HEK293 (cell line): ENCODE results near the gene NDUFV1.
A peak's percentile ranks its signal among the peaks of the same experiment; 100 is the strongest.

Experiments
- GFI1B ChIP-seq: fragments of 450-650 bp; formaldehyde crosslinking; IDR thresholded peaks from 2 replicates; pipeline ENCODE4 v1.5.1; 2016; ENCODE audit warnings: missing biosample characterization, missing genetic modification characterization
- GLI2 ChIP-seq: fragments of 450-650 bp; formaldehyde crosslinking; IDR thresholded peaks from 2 replicates; pipeline ENCODE4; 2017; ENCODE audit warnings: missing biosample characterization, missing genetic modification characterization, low read depth, borderline replicate concordance
- KLF8 ChIP-seq: fragments of 450-650 bp; formaldehyde crosslinking; IDR thresholded peaks from 2 replicates; pipeline ENCODE4 v1.5.1; 2016; ENCODE audit warnings: missing biosample characterization, missing genetic modification characterization
- TSHZ1 ChIP-seq: fragments of 450-650 bp; formaldehyde crosslinking; IDR thresholded peaks from 2 replicates; pipeline ENCODE4 v1.5.1; 2016; ENCODE audit warnings: missing biosample characterization, missing genetic modification characterization, borderline replicate concordance
- ZBTB1 ChIP-seq: fragments of 450-650 bp; formaldehyde crosslinking; IDR thresholded peaks from 2 replicates; pipeline ENCODE4 v1.5.1; 2016; ENCODE audit warnings: missing biosample characterization, missing genetic modification characterization
- ZBTB6 ChIP-seq: fragments of 450-650 bp; formaldehyde crosslinking; IDR thresholded peaks from 2 replicates; pipeline ENCODE4 v1.5.1; 2017; ENCODE audit warnings: missing biosample characterization, missing genetic modification characterization
- ZFP37 ChIP-seq: fragments of 450-650 bp; formaldehyde crosslinking; IDR thresholded peaks from 2 replicates; pipeline ENCODE4 v1.5.1; 2016; ENCODE audit warnings: missing biosample characterization, missing genetic modification characterization
- ZIC2 ChIP-seq: fragments of 450-650 bp; formaldehyde crosslinking; IDR thresholded peaks from 2 replicates; pipeline ENCODE4 v1.5.1; 2016; ENCODE audit warnings: missing biosample characterization, missing genetic modification characterization
- ZNF112 ChIP-seq: fragments of 450-650 bp; formaldehyde crosslinking; IDR thresholded peaks from 2 replicates; pipeline ENCODE4 v1.5.0; 2017; ENCODE audit warnings: missing biosample characterization, missing genetic modification characterization
- ZNF19 ChIP-seq: fragments of 450-650 bp; formaldehyde crosslinking; IDR thresholded peaks from 2 replicates; pipeline ENCODE4; 2016; ENCODE audit warnings: missing biosample characterization, missing genetic modification characterization, low read depth
- ZNF302 ChIP-seq: fragments of 450-650 bp; formaldehyde crosslinking; IDR thresholded peaks from 2 replicates; pipeline ENCODE4 v1.5.1; 2016; ENCODE audit warnings: missing biosample characterization, missing genetic modification characterization, low read depth
- ZNF341 ChIP-seq: fragments of 450-650 bp; formaldehyde crosslinking; IDR thresholded peaks from 2 replicates; pipeline ENCODE4; 2016; ENCODE audit warnings: low read depth, missing biosample characterization, missing genetic modification characterization
- ZNF518A ChIP-seq: fragments of 450-650 bp; formaldehyde crosslinking; conservative IDR thresholded peaks from 2 replicates; pipeline ENCODE4 v1.5.1; 2016; ENCODE audit warnings: low read depth, missing biosample characterization, missing genetic modification characterization
- ZNF529 ChIP-seq: fragments of 450-650 bp; formaldehyde crosslinking; IDR thresholded peaks from 2 replicates; pipeline ENCODE4 v1.5.1; 2017; ENCODE audit warnings: missing genetic modification characterization, missing biosample characterization; ENCODE audit not compliant: insufficient replicate concordance
- ZNF555 ChIP-seq: fragments of 450-650 bp; formaldehyde crosslinking; conservative IDR thresholded peaks from 2 replicates; pipeline ENCODE4 v1.5.1; 2017; ENCODE audit warnings: missing biosample characterization, mild to moderate bottlenecking, missing genetic modification characterization, inconsistent platforms
- ZNF571 ChIP-seq: fragments of 450-650 bp; formaldehyde crosslinking; IDR thresholded peaks from 2 replicates; pipeline ENCODE4 v1.5.0; 2017; ENCODE audit warnings: missing biosample characterization, missing genetic modification characterization
- ZNF639 ChIP-seq: fragments of 450-650 bp; formaldehyde crosslinking; IDR thresholded peaks from 2 replicates; pipeline ENCODE4 v1.5.1; 2016; ENCODE audit warnings: missing biosample characterization, missing genetic modification characterization
- ZNF658 ChIP-seq: fragments of 450-650 bp; formaldehyde crosslinking; IDR thresholded peaks from 2 replicates; pipeline ENCODE4; 2016; ENCODE audit warnings: missing biosample characterization, missing genetic modification characterization
- ZNF830 ChIP-seq: fragments of 450-650 bp; IDR thresholded peaks from 2 replicates; pipeline ENCODE4 v1.5.0; 2018; ENCODE audit warnings: missing biosample characterization, missing genetic modification characterization, low read depth, mild to moderate bottlenecking, moderate library complexity
- ZSCAN23 ChIP-seq: fragments of 450-650 bp; formaldehyde crosslinking; IDR thresholded peaks from 2 replicates; pipeline ENCODE4 v1.5.1; 2016; ENCODE audit warnings: missing biosample characterization, missing genetic modification characterization
- TF ChIP-seq, protein P1 (sequence below): fragments of 450-650 bp; formaldehyde crosslinking; IDR thresholded peaks from 2 replicates; pipeline ENCODE4 v1.5.1; 2016; ENCODE audit warnings: missing biosample characterization, missing genetic modification characterization
- TF ChIP-seq, protein P2 (sequence below): fragments of 450-650 bp; IDR thresholded peaks from 2 replicates; pipeline ENCODE4 v1.5.1; 2018; ENCODE audit warnings: missing biosample characterization, missing genetic modification characterization
- TF ChIP-seq, protein P3 (sequence below): fragments of 450-650 bp; formaldehyde crosslinking; IDR thresholded peaks from 2 replicates; pipeline ENCODE4 v1.5.1; 2016; ENCODE audit warnings: missing biosample characterization, missing genetic modification characterization

The NDUFV1 gene

DNA sequence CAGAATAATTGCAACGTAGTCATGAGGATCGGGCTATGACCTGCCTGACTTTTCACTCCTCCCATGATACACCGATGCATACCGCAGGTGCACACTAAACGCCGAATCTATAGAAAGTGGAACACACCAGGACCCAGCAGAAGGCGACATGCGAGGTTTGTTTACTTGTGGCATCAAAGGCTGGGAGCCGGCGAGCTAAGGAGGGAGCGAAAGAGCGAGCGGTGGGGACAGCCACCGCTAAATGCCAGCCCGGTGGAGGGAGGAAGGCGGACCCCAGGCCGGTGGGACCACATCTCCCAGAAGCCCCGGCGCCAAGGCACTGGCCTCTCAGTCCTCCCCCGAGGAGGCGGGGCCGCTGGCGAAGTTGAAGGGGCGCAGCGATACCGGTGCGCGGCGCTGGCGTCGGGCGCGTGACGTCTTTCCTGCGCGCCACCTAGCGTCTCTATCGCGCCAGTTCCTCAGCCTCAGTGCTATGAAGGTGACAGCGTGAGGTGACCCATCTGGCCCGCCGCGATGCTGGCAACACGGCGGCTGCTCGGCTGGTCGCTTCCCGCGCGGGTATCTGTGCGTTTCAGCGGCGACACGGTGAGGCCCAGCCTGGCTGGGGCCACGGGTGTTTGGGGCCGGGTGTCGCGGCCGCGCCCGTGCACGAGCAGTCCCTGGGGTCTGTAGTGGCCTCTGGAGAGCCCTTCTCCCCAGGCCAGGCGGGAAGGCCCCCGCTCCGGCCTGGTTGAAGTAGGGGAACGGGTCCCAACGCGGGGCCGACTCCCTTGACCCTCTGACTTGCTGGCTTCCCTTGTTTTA, at the start of gene NDUFV1 (continued):
- TF ChIP-seq GLI2 (tag by site-specific recombination): no peak
- TF ChIP-seq ZNF529 (tag by site-specific recombination): no peak
- TF ChIP-seq ZSCAN23: no peak
- no peak for TF ChIP-seq ZFP37
- 0 out of 2 replicates have a peak, but pooled peaks have one; percentile 17 for TF ChIP-seq ZIC2 (tag by site-specific recombination)
- no peak for TF ChIP-seq ZNF571 (tag by site-specific recombination)
- TF ChIP-seq ZNF639 (tag by site-specific recombination): peak; percentile 65; the same call in 1 of the 2 replicates
- TF ChIP-seq TSHZ1 (tag by site-specific recombination): no peak
- no peak for TF ChIP-seq ZNF830 (tag by site-specific recombination)
- no peak for TF ChIP-seq ZNF19
- TF ChIP-seq, protein P1, sequence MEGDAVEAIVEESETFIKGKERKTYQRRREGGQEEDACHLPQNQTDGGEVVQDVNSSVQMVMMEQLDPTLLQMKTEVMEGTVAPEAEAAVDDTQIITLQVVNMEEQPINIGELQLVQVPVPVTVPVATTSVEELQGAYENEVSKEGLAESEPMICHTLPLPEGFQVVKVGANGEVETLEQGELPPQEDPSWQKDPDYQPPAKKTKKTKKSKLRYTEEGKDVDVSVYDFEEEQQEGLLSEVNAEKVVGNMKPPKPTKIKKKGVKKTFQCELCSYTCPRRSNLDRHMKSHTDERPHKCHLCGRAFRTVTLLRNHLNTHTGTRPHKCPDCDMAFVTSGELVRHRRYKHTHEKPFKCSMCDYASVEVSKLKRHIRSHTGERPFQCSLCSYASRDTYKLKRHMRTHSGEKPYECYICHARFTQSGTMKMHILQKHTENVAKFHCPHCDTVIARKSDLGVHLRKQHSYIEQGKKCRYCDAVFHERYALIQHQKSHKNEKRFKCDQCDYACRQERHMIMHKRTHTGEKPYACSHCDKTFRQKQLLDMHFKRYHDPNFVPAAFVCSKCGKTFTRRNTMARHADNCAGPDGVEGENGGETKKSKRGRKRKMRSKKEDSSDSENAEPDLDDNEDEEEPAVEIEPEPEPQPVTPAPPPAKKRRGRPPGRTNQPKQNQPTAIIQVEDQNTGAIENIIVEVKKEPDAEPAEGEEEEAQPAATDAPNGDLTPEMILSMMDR (tag by site-specific recombination): peak; percentile 100
- peak; percentile 56; the same call in 1 of the 2 replicates for TF ChIP-seq KLF8
- no peak for TF ChIP-seq ZBTB1 (tag by site-specific recombination)
- TF ChIP-seq ZNF518A: no peak
- TF ChIP-seq, protein P2, sequence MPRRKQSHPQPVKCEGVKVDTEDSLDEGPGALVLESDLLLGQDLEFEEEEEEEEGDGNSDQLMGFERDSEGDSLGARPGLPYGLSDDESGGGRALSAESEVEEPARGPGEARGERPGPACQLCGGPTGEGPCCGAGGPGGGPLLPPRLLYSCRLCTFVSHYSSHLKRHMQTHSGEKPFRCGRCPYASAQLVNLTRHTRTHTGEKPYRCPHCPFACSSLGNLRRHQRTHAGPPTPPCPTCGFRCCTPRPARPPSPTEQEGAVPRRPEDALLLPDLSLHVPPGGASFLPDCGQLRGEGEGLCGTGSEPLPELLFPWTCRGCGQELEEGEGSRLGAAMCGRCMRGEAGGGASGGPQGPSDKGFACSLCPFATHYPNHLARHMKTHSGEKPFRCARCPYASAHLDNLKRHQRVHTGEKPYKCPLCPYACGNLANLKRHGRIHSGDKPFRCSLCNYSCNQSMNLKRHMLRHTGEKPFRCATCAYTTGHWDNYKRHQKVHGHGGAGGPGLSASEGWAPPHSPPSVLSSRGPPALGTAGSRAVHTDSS (tag by site-specific recombination): no peak
- TF ChIP-seq GFI1B: no peak
- TF ChIP-seq ZBTB6 (tag by site-specific recombination): peak; percentile 94
- peak; percentile 22; the same call in 1 of the 2 replicates for TF ChIP-seq ZNF341 (tag by site-specific recombination)
- no peak for TF ChIP-seq ZNF302 (tag by site-specific recombination)
- TF ChIP-seq ZNF658: no peak
- TF ChIP-seq, protein P3, sequence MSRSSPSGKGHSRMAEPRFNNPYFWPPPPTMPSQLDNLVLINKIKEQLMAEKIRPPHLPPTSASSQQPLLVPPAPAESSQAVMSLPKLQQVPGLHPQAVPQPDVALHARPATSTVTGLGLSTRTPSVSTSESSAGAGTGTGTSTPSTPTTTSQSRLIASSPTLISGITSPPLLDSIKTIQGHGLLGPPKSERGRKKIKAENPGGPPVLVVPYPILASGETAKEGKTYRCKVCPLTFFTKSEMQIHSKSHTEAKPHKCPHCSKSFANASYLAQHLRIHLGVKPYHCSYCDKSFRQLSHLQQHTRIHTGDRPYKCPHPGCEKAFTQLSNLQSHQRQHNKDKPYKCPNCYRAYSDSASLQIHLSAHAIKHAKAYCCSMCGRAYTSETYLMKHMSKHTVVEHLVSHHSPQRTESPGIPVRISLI (tag by site-specific recombination): no peak
- no peak for TF ChIP-seq ZNF555 (tag by site-specific recombination)
- no peak for TF ChIP-seq ZNF112 (tag by site-specific recombination)
